Globus pallidus (tissue), 1 donor: Measurements from ENCODE around the gene KBTBD13.

Source experiments
- DNase-seq: peaks from one replicate; pipeline ENCODE4 v3.0.0-alpha.2; 2015; ENCODE audit warnings: low spot score

Gene KBTBD13

DNA sequence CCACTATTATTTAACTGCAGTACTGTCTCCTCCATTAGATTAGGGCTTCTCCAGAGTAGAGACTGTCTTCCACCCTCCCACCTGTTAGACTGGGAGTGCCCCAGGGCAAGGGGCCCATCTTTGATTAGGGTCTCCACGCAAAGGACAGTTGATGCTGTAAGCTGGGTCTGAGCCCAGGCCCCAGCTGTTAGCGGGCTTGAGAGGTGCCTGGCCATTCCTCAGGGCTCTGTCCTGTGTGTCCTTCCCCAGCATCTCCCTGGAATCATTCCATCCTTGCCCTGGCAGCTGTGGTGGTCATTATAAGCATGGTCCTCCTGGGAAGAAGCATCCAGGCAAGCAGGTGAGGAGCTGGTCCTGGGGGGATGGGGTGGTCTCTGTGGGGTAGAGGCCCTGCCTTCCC is 25.3 kb upstream of the KBTBD13 start:
- DNase-seq = no peak

DNA sequence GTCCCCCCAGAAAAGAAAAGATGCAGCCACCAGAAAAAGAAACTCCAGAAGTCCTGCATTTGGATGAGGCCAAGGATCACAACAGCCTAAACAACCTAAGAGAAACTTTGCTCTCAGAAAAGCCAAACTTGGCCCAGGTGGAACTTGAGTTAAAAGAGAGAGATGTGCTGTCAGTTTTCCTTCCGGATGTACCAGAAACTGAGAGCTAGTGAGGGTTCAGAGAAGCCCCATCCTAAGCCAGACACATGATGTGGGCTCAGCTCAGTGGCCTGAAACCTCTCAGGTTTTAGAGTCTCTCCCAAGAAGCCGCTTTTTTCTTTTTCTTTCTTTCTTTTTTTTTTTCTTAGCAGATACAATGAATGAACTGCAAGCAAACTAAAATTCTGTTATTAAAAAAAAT is 23.6 kb upstream of the KBTBD13 start:
- no peak for DNase-seq

DNA sequence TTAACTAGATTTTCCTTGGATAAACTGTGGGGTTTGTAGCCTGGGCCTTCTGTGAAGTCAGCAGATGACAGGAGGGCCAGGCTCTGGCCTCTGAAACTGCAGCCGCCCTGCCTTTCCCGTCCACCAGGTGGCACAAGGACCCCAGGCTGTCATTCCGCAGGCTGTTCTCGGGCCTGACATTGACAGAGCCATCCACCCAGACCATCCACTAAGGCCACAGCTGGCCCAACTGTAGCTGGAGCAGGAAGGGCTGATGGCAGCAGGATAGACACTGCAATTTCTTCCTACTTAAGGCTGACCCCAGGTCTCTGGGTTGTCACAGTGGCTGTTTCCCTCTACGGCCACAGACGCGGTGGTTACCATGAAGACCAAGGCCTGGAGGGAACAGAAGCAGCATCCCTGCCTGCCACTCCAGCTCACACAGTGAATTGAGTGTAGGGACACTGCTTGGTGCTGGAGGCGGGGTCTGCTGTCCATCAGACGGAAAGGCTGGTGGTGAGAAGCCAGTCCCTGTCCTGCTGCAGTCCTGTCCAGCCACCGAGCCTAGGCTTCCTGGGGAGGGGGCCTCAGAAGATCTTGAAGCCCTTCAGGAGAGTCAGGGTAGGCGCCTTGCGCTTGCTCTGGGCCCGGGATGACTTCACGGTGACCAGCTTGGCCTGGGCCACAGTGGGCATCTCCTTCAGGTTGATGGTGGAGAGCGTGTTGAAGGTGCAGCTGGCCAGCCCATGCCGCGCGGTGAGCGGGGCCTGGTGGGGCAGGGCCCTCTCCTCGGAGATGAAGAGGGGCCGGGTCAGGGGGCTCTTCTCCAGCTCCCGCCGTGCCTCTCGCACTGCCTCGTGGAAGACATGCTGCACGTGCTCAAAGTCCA is 22.0 kb upstream of the KBTBD13 start:
- peak; percentile 80 for DNase-seq

DNA sequence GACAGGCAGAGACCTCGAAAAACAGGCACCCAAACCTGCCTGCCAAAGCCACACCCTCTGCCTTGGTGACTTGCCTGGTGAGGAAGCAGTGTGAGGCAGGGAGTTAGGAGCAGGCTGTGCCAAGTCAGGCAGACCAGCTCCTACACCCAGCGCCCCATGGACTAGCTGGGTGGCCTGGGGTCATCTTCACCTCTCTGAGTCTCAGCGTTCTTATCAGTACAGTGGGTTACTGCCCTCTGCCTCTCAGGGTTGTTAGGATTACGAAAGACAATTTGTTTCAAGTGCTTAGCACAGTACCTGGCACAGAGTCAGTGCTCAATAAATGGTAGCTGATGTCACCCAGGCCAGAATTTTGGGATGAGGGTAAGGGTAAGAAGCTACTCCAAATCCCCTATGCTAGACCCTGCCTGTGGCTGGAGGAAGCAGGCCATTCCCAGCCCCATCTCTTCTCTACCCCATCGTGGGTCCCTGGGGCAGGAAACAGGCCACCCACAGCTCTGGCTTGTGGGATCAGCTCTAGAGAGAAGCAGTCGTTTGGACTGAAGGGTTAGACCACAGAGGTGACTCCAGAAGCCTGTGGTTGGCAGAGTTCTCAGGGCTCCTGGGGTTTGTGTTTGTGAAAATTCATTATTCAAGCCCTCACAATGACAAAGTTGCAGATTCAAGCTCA is 21.2 kb upstream of the KBTBD13 start:
- no peak for DNase-seq

DNA sequence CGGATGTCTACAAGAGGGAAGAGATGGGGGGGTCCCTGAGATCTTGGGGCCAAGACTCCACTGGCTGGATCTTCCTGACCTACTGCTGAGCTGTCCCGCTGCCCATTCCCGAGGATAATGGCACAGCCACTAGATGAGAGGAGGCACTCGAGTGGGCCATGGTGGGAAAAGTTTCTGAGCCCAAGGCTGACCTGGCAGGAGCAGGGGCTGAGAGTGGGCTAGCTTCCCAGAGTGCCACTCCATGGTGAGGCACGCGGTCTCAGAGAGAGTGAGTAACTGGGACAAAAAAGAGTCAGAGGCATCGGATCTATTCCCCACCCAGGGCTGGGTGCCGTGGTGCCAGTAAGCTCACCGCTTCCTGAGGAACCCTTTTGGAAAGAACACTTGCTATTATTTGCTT is 20.4 kb upstream of the KBTBD13 start:
- no peak for DNase-seq

DNA sequence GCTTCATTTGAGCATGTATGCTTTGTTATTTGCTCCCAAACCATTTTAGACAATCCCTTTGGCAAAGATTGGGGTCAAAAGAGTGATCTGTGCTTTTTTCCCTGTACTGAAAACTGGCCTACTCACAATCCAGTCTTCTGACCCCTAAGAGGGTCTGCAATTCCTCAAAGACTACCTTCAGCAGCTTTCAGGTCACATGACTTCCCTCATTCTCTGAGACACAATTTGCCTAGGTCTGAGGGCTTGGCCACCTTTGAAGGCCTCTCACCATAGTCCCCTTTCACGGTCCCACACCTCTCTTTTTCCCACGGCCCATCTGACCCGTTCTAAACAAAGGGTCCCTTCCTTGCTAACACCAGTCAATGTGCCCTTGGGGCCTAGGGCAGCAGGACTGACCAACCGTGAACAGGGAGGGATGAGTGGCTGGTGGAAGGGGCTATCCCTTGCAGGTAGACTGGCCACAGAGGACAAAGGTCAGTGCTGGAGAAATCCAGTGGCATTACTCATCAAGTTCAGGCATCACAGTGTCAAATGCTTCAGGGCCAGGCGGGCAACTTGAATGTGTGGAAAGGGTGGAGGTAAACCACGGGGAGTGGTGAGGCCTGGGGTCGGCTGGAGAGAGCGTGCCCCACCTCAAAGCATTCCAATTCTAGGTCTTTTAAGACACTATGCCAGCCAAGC is 19.5 kb upstream of the KBTBD13 start:
- no peak for DNase-seq

DNA sequence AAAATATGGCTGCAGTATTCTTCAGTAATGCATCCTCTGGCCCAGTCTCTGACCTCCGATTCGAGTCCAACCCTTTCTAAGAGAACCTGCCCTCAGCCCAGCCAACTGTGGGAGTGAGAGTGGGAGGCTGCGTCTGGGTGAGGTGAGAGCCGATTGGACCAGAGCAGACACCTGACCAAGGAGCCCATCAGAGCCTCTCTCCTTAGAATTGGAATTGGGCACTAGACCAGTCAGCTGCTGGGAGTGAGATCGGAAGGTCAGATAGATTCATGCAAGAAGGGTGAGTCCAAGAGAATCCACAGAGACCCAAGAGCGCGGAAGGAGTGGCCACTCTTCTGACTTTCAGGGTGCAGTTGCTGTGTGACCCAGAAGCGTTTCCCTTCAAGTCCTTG is 19.0 kb upstream of the KBTBD13 start:
- DNase-seq = no peak

DNA sequence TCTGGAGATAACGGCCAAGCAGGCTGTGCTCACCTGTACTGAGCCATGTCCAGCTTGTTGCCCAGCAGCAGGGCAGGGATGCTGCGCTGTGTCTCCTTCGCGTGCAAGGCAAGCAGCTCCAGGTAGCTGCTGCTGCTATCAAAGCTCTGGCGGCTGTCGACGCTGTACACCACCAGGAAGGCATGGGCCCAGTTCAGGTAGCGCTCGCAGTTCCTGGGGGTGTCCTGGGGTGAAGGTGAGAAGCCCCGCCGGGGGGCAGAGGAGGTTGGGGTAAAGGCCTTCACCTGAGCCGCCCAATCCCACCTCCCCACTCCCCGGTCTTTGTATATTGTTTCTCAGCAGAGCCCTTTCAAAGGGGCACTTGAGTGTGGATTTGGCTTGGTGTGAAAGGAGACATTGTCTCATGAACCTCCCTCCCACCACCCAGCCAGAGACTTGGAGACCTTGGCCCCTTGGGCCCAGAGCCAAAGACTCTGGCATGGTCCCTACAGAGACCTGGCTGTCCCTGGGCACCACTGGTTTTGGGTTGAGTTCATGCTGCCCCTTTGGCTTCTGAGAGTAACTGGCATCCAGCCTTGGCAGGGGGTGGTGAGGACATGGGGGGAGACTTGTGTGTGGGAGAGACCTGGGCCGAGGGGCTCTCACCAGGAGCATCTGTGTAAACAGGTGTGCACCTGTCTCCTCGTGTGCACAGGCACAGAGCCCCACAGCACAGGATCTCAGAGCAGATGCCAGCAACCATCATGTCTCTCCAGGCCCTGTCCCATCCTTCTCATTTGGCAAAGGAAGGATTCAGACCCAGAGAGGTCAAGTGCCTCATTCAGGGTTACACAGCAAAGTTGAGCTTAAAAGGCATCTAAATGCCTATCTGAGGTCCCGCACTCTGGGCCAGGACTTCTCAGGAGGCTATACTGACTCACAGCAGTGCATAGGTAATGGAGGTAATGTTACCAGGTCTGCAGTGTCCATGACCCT is 17.9 kb upstream of the KBTBD13 start:
- DNase-seq = peak; percentile 58

DNA sequence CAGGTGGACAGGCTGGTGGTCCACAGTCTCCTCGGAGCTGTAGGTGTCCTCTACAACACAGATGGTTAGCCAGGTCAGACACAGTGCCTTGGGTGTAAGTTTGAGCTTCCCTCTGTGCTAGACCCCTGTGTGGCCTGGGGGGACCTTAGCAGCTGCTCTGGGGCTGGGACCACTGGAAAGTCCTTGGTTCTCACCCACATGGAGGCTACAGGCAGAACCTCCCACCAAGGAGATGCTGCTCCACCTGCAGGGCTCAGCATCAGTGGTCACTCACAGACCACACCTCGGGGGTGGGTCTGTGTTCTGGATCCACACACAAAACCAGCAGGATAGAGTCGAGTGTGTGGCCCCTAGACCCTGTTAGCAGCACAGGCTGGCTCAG is 17.2 kb upstream of the KBTBD13 start:
- no peak for DNase-seq

DNA sequence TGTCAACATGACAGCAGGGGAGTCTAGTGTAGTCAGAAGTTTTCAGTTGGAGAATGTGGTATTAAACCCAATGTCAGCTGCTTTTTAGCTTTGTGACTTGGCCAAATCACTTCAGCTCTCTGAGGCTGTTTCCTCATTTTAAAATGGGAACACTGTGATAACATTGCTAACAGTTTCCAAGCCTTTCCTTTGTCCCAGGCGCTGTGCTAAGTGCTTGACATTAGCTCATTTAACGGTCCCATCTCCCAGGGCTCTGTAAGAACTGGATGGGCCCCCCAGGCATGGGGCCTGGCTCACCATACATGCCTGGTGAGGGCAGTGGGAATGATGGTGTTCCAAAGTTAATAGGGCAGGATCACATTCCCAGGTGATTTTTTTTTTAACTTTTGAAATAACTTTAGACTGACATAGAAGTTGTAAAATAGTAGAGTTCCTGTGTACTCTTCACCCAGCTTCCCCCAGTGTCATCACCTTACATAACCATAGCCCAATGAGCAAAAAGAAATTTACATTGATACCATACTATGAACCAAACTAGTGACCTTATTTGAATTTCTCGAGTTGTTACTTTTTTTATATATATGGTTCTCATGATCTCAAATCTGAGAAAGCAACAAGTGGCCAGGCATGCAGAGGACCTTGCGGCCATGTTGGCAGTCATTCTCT is 16.5 kb upstream of the KBTBD13 start:
- DNase-seq = no peak

DNA sequence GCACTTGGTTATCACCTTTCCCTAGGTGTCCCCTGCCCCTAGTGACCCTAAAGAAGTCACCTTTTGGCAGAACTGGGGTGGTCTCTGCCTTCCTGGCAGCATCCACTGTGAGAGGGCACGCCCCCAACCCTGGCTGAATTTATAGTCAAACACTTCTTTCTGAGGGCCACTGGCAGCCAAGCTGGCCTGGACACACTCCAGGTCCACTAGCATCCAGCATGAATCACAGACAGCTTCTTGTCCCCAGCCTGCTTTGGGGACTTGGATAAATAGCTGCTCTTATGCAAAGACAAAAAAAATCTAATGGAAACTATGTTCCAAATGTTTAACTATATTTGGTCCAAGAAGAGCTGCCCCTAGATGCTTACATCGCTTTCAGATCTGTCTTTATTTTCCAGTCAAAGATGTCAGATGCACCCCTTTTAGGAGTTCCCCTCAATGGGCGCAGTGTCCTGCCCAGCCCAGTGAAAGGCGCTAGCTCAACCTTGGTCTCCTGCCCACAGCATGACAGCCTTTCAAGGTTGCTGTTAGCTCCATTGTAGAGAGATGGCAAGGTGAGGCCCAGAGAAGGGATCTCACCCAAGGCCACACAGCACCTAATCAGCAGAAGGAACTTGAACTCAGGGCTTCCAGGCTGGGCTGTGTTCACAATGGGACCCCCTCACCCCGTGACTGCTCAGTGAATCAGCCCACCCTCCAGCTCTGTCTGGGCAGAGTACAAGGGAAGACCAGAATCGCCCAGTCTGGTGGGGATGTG is 15.7 kb upstream of the KBTBD13 start:
- DNase-seq = peak; percentile 85

DNA sequence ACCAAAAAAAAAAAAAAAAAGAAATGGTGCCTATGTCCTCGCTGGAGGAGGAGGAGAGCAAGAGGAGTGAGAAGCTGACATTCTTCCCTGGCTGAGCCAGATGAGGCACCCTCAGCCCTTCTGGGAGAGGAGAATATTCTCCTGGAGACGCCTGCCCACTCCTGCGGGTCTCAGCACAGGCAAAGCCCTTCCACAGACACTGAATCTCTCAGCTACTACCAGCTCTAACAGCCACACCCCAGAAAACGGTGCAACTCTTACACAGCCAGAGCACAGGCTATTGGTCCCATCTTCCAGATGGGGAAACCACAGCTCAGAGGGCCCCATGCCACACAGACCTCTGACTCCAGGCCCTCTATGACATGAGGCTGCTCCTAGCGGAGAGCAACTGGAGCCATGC is 14.5 kb upstream of the KBTBD13 start:
- no peak for DNase-seq

DNA sequence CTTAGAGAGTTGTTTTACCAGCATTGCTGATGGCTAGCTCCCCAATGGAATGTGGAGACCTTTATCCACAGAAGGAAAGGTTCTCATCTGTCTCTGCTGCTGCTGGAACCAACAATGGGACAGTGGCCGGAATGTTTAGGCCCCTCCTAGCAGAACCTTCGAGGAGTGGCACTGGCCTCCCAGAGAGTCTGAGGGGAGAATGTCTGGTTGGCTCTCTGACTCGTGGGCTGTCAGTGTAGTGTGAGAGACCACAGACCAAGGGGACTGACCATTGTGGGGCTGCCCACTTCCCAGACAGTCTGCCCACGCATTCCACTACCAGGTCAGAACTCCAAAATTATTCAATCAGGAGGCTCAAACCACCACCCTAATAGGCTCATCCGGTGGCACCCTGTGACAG is 13.8 kb upstream of the KBTBD13 start:
- DNase-seq = no peak

DNA sequence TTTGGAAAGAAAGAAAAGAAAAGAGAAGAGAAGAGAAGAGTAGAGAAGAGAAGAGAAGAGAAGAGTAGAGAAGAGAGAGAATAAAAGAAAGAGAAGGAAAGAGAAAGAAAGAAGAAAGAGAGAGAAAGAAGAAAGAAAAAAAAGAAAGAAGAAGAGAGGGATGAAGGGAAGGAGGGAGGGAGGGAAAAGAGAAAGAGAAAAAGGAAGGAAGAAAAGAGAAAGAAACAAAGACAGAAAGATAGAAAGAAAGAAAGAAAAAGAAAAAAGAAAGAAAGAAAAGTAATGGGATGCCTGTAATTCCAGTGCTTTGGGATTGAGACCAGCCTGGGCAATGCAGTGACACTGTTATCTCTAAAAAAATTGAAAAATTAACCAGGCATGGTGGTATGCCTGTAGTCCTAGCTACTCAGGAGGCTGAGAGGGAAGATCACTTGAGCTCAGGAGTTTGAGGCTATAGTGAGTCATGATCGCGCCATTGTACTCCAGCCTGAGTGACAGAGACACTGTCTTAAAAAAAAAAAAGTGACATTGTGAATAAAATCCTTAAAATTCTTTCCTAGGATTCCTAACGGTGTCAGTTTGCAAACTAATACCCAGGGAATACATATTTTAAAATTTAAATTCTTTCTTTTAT is 10.4 kb upstream of the KBTBD13 start:
- DNase-seq = no peak

DNA sequence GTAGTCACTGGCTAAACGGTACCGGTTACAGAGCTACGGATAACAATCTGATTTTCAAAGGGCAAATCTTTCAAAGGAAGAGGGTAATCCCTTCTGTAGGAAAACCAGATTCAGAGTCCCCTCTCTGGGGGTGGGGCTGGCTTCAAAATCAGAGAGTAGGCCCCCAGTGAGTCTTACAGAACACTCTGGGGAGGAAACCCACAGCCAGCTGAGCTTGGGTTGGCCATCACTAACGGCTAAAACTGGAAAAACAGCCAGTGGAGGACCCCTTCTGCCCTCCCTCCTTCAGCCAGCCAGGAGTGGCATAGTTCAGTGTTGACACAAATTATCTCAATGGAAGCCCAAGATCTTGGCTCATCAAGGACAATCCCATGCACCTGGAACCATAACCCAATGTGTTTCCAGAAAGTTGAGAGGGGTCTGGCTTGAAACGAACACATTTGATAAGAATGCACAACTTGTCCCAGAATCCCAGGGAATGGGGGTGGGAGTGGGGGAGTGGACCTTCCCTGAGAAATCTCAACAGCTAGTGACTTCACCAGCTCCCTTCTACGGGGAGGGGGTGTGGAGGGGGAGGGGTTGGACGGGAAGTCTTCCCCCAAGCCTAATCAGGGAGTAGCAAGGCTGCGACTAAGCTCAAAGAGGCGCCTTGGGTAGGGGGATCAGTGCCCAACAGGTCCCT is 9.8 kb upstream of the KBTBD13 start:
- no peak for DNase-seq

DNA sequence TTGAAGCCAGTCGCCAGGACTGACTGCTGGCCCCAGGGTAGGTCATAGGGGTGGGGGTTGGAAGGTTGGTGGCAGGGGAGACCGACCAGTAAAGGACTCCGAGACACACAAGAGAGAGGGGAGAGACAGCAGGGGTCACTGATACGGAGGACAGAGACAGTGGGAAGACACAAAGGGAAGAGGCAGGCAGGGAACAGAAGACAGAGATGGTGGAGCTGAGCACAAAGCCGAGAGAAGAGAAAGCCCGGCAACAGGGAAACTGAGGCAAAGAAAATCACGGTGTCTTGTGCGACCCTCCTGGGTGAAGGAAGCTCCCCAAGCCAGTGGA is 9.3 kb upstream of the KBTBD13 start:
- DNase-seq = no peak

DNA sequence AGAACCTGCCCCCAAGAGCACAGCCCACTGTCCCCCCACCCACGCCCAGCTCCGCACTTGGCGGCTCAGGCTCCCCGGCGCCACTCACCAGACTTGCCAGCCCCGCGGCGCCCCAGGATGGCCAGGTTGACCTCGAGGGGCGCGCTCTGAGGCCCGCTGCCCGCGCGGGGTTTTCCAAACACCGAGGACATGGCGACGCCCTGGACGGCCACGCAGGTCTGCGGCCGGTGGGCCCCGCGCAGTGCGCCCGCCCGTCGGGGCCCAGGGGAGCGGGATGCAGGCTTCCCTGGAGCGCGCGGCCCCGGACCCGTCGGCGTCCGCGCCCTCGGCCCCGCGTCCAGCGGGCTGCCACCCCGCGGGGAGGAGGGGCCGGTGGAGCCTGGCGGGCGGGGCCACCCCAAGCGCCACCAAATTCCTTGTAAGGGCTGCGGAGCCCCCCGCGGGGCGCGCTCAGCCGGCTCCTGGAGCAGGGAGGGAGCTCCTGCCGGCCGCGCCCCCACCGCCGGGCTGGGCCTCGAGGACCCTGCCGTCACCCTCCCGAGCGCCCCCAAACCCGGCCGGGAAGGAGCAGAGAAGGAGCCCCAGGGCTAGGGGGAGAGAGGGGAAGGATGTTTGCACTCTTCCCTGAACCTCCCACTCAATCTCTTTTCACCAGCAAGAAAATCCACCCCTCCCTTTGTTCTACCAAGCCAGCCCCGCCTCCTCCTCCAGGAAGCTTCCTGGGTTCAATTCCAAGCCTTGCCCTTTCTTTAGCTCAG is 8.7 kb upstream of the KBTBD13 start, which contains the start of gene RASL12:
Gene RASL12 (minus strand): TSS at position 347 of the 758 bp plus-strand sequence. CDS start 156 bp downstream, at position 191.
- no peak for DNase-seq

DNA sequence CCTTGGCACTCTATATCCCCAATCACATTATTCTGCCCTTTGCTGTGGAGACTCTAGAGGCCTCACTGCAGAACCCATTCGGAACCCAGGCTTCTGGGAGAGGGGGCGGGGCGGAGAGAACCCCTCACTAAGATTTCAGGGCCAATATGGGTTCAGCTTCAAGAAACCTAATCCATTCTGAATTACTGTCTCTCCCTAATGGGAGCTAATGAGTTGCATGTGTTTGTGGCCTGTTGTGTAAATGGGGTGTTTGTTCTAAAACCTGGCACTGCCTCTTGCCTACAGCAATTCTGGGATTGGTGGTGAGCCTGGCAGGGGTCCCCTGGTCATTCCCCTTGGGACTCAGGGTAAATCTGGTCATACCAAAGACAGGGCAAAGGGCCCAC is 8.2 kb upstream of the KBTBD13 start:
- DNase-seq = no peak

DNA sequence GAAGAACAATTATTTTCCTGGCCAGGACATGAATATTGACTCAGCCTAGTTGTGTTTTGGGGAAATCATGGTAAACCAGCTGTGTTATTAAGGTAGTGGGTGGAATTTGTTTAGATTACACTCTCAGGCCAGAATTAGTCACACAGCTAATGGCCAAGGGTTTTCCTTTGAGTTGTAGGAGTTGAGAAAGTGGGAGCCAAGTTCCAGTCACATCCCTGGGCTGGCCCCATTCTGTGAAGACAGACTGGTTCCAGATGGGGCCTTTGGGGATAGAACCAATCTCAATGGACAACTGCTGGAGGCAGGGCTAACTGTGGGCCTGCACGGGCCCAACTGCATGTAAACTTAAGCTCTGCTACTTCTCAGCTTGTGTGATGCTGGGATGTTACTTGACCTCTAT is 7.4 kb upstream of the KBTBD13 start:
- DNase-seq = no peak
